Lower leg skin (tissue), 3 donors: Measurements from ENCODE around the gene FBXW4.

Experiments used
- POLR2A ChIP-seq, 2 donors: fragments of 450-650 bp; IDR thresholded peaks; one replicate each; pipeline ENCODE4 v1.6.1; 2016 to 2017; ENCODE audit warnings: antibody characterized with exemption in 2 of 2, mild to moderate bottlenecking in 1 of 2, moderate library complexity in 1 of 2
- TF ChIP-seq, protein P1 (sequence below), 3 donors: fragments of 450-650 bp; IDR thresholded peaks; one replicate each; pipeline ENCODE4 v1.5.1; 2016; ENCODE audit warnings: antibody characterized with exemption in 3 of 3, mild to moderate bottlenecking in 3 of 3, moderate library complexity in 2 of 3

DNA sequence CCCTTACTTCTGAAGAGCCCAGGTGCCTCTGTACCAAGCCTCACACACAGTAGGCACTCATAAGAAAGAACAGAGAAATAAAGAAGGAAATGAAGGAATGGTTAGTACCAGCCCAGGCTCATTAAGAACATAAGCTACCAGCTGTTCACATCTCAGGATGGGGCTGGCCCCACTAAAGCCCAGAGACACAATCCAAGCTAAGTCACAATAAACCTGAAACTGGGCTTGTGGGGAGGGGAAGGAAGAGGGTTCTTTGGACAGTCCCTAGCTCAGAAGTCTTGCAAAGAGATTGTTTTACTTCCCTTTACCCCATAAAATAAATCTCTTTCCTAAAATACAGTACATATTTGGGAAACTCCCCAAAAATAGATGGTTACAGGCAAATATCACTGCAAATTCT is 24.3 kb downstream of the FBXW4 start:
- TF ChIP-seq, protein P1, sequence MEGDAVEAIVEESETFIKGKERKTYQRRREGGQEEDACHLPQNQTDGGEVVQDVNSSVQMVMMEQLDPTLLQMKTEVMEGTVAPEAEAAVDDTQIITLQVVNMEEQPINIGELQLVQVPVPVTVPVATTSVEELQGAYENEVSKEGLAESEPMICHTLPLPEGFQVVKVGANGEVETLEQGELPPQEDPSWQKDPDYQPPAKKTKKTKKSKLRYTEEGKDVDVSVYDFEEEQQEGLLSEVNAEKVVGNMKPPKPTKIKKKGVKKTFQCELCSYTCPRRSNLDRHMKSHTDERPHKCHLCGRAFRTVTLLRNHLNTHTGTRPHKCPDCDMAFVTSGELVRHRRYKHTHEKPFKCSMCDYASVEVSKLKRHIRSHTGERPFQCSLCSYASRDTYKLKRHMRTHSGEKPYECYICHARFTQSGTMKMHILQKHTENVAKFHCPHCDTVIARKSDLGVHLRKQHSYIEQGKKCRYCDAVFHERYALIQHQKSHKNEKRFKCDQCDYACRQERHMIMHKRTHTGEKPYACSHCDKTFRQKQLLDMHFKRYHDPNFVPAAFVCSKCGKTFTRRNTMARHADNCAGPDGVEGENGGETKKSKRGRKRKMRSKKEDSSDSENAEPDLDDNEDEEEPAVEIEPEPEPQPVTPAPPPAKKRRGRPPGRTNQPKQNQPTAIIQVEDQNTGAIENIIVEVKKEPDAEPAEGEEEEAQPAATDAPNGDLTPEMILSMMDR (IDR thresholded peaks at IDR 0.05) = no peak
- TF ChIP-seq POLR2A (IDR thresholded peaks at IDR 0.05) = no peak
